Peyer's patch (tissue), 4 donors: ENCODE results near the gene CISD3. TPM values are rescaled to one million over a fixed set of nuclear protein-coding genes. Genes with fewer than 3 reads are reported as not detected.

ENCODE experiments used
- DNase-seq, 3 donors: peaks; one replicate each; pipeline ENCODE4 v3.0.0-alpha.2; 2017 to 2019
- H3K27ac ChIP-seq, 4 donors: fragments of 200-600 bp; sonication (generic); one replicate each; pipeline ENCODE4 v1.5.1; 2016 to 2019
- H3K27me3 ChIP-seq, 2 donors: fragments of 200-600 bp; sonication (generic); one replicate each; pipeline ENCODE4 v1.5.1; 2019
- H3K36me3 ChIP-seq, 3 donors: fragments of 200-600 bp; sonication (generic); one replicate each; pipeline ENCODE4 v1.5.1; 2016 to 2019
- H3K4me1 ChIP-seq, 4 donors: fragments of 200-600 bp; sonication (generic); one replicate each; pipeline ENCODE4 v1.5.1; 2016 to 2019
- H3K4me3 ChIP-seq, 4 donors: fragments of 200-600 bp; sonication (generic); 1 replicate in 3 of 4; 2 replicates in 1 of 4; pipeline ENCODE4 v1.5.1; 2016 to 2019; ENCODE audit warnings: mild to moderate bottlenecking in 1 of 4
- H3K9me3 ChIP-seq, 4 donors: fragments of 200-600 bp; sonication (generic); one replicate each; pipeline ENCODE4 v1.5.1; 2016 to 2019; ENCODE audit warnings: mild to moderate bottlenecking in 1 of 4
- CTCF ChIP-seq, 6 experiments: fragments of 450-650 bp in 4 of 6; fragments of 200-600 bp in 2 of 6; sonication (generic) in 1 of 6; IDR thresholded peaks; one replicate each; pipeline ENCODE4 v1.5.1; 2017 to 2019; ENCODE audit warnings: antibody characterized with exemption in 6 of 6, mild to moderate bottlenecking in 3 of 6, moderate library complexity in 1 of 6
- POLR2A ChIP-seq, 2 donors: fragments of 450-650 bp; IDR thresholded peaks; one replicate each; pipeline ENCODE4 v1.5.1; 2017; ENCODE audit warnings: antibody characterized with exemption in 2 of 2, mild to moderate bottlenecking in 2 of 2, moderate library complexity in 2 of 2
- total RNA-seq, 4 donors: library from RNA; depleted of rRNA; stranded (reverse); fragments of >200 nt; gene quantifications; one replicate each; pipeline ENCODE4 v1.1.0, GENCODE V29; 2016

The CISD3 gene
- total RNA-seq, 4 donors from 2014 or later: 10.7 to 55.0 (median 43.2) TPM

- peak; percentile 96 to 100 (median 99) for DNase-seq
- Histone ChIP-seq H3K27ac (peak within 1 kb of the TSS; percentile 82 to 92 (median 88)), H3K4me1 (peaks cover 0 to 37% (median 25%) of the 10 kb centered on the region in 4 donors), H3K27me3 (no peaks in the 10 kb centered on the region), H3K9me3 (no peaks in the 10 kb centered on the region), H3K4me3 (peak within 1 kb of the TSS; percentile 72 to 99 (median 86)), H3K36me3 (peaks cover 0 to 24% (median 0%) of the 10 kb centered on the region in 3 donors)
- TF ChIP-seq POLR2A (IDR thresholded peaks at IDR 0.05) (peak; percentile 49 to 54), CTCF (IDR thresholded peaks at IDR 0.05) (no peak)
Observed at GRCh38 chr17:38752308-38753070, 22.3 kb downstream of the CISD3 start, which contains the start of gene PSMB3. Gene PSMB3, plus strand, starts transcription at chr17:38752741. Its CDS starts 86 bp downstream, at chr17:38752827.

- TF ChIP-seq POLR2A (IDR thresholded peaks at IDR 0.05) (no peak), CTCF (IDR thresholded peaks at IDR 0.05) (no peak)
- no peak for DNase-seq
Observed at GRCh38 chr17:38753071-38753506, 22.9 kb downstream of the CISD3 start.

GRCh38 chr17:38761612-38762011, 31.5 kb downstream of the CISD3 start:
- H3K4me3 ChIP-seq: no peak overlapping the region
- no peak overlapping the region for H3K27ac ChIP-seq
- no peak for TF ChIP-seq POLR2A (IDR thresholded peaks at IDR 0.05)
- peak in 2 of 6 experiments; percentile 26 to 27 for TF ChIP-seq CTCF (IDR thresholded peaks at IDR 0.05)
- peaks cover 3 to 95% (median 10%) of the 10 kb centered on the region in 3 donors for H3K36me3 ChIP-seq
- H3K9me3 ChIP-seq: no peaks in the 10 kb centered on the region
- H3K27me3 ChIP-seq: no peaks in the 10 kb centered on the region
- H3K4me1 ChIP-seq: no peaks in the 10 kb centered on the region
- no peak for DNase-seq

More at GRCh38 chr17:38753071-38753506, 22.9 kb downstream of the CISD3 start:
- H3K9me3 ChIP-seq: no peaks in the 10 kb centered on the region
- H3K4me3 ChIP-seq: peak overlapping the region; percentile 72 to 99 (median 86)
- H3K36me3 ChIP-seq: peaks cover 0 to 30% (median 3%) of the 10 kb centered on the region in 3 donors
- peak overlapping the region; percentile 82 to 92 (median 88) for H3K27ac ChIP-seq
- H3K27me3 ChIP-seq: no peaks in the 10 kb centered on the region
- peaks cover 0 to 37% (median 22%) of the 10 kb centered on the region in 4 donors for H3K4me1 ChIP-seq

- H3K36me3 ChIP-seq: peaks cover 3 to 97% (median 10%) of the 10 kb centered on the region in 3 donors
- H3K27ac ChIP-seq: no peak overlapping the region
- H3K4me1 ChIP-seq: no peaks in the 10 kb centered on the region
- no peaks in the 10 kb centered on the region for H3K27me3 ChIP-seq
- no peak overlapping the region for H3K4me3 ChIP-seq
- no peaks in the 10 kb centered on the region for H3K9me3 ChIP-seq
- DNase-seq: no peak
- no peak for TF ChIP-seq POLR2A (IDR thresholded peaks at IDR 0.05)
- no peak for TF ChIP-seq CTCF (IDR thresholded peaks at IDR 0.05)
Observed at GRCh38 chr17:38762231-38762630, 32.1 kb downstream of the CISD3 start.

GRCh38 chr17:38766341-38766740, 36.2 kb downstream of the CISD3 start:
- no peak overlapping the region for H3K4me3 ChIP-seq
- TF ChIP-seq CTCF (IDR thresholded peaks at IDR 0.05) (no peak), POLR2A (IDR thresholded peaks at IDR 0.05) (no peak)
- no peak overlapping the region for H3K27ac ChIP-seq
- no peaks in the 10 kb centered on the region for H3K27me3 ChIP-seq
- no peaks in the 10 kb centered on the region for H3K4me1 ChIP-seq
- peaks cover 0 to 90% (median 0%) of the 10 kb centered on the region in 3 donors for H3K36me3 ChIP-seq
- H3K9me3 ChIP-seq: no peaks in the 10 kb centered on the region
- no peak for DNase-seq
